COLO829 (cell line): ENCODE data around the gene NEXMIF.
"Not testable (repeated sequence)": the region's sequence is repeated elsewhere in the genome, so short reads cannot be mapped to it uniquely, and the experiment has no call there.

ENCODE experiments used
- DNase-seq: peaks from one replicate; pipeline ENCODE4 v3.0.0; 2012; ENCODE audit warnings: low spot score

Gene NEXMIF

DNA sequence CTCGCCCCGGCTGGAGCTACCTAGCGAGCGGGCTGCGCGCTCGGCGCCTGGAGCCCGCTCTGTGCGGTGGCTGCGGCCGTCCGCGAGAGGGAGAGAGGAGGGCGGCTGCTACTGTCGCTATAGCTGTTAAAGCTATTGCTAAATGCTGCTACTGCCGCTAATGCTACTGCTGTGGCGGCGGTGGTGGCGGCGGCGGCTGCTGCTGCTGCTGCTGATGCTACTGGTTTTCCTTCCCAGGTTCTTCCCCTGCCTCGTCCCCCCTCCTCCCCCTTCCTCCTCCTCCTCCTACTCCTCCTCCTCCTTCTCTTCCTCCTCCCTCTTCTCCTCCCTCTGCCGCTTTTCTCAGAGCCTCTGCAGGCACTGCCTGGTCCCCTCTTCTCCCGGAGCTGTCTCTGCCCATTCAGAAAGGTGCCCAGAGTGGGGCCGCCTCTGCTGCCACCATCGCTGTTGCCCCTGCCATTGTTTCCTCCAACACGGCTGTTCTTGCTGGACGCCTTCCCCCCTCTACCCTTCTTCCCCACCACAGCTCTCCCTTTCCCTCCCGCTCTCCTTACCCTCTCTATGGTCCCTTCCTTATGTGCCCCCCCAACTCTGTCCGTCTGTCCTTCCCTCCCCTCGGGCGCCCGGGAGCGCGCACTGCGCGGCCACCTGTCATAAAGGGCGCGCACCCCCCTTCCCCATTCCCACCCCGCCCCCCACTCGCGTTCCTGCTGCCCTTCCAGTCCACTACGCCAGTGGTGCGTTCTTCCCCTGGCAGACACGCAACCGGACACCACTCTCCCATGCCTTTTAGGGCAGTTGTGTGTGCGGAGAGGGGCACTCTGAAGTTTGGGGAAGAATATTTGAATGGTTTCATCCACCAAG is at the start of gene NEXMIF:
Gene NEXMIF, minus strand, starts transcription at position 228 of the 864 bp plus-strand sequence.
- DNase-seq: no peak

- not testable (repeated sequence) for DNase-seq
Measured at GRCh38 chrX:74961962-74962361, 36.7 kb upstream of the NEXMIF start.

DNA sequence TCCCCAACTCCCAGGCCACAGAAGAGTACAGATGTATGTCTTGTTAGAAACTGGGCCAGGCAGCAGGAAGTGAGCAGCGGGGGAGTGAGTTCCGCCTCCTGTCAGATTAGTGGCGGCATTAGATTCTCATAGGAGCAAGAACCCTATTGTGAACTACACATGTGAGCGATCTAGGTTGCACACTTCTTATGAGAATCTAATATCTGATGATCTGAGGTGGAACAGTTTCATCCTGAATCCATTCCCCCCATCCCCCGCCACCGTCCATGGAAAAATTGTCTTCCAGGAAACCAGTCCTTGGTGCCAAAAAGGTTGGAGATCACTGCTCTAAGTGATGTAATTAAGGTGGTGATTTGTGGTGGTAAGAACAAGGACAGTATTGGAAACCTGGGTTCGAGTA is 24.5 kb upstream of the NEXMIF start:
- no peak for DNase-seq

GRCh38 chrX:74940414-74940813 is 15.2 kb upstream of the NEXMIF start:
- DNase-seq: no peak

DNA sequence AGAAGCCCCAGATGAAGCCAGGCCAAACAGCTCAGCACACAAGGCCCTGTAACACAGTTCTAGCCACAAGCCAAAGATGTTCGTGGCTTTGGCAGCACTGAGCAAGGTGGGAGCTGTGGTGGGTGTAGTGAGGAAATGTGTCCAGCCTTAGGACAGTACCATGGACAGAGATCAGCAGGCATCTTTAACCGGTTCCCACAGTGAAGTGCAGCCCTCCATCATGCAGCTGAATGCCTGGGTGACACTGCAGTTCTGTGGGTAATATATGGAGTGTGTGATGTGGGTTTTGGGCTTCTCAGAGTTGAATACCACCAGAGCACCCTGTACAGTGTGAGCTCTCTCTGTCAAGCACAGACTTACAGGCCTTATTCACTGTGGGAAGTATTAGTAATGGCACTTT is 6.0 kb upstream of the NEXMIF start:
- no peak for DNase-seq

DNA sequence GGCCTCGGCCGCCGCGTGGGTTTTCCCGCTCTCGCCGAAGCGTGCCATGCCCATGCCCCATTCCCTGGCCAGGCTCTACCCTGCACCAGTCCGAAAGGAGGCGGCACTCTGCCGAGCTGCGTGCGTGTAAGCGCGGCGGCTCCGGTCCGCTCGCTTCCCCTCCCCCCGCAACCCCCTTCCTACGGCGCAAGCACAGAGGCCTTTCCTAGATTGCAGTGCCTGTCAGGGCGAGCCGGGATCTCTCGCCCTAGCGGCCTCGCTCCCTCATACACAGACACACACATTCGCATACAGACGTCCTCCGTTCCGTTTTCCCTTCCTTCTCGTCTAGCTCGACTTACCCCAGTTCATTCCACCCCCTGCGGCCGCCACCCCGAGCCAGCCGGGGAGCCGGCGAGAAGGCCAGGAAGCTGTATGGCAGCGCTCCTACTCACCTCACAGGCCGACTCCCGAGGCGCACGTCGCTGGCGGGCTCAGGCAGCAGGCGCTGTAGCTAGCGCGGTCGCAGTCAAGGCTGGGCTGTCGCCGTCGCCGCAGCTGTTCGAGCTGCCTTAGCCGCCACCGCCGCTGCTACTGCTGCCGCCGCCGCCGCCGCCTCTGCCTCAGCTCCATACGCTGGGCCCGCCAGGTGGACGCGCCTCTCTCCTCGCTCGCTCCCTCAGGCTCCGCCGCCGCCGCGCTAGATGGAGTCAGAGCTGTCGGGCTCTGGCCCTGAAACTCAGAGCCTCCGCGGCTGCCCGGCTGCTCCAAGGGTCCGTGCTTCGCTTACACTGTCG is 615 bp downstream of the NEXMIF start:
- DNase-seq: no peak

- no peak for DNase-seq
Measured at GRCh38 chrX:74923942-74924448, 1.3 kb downstream of the NEXMIF start.

DNA sequence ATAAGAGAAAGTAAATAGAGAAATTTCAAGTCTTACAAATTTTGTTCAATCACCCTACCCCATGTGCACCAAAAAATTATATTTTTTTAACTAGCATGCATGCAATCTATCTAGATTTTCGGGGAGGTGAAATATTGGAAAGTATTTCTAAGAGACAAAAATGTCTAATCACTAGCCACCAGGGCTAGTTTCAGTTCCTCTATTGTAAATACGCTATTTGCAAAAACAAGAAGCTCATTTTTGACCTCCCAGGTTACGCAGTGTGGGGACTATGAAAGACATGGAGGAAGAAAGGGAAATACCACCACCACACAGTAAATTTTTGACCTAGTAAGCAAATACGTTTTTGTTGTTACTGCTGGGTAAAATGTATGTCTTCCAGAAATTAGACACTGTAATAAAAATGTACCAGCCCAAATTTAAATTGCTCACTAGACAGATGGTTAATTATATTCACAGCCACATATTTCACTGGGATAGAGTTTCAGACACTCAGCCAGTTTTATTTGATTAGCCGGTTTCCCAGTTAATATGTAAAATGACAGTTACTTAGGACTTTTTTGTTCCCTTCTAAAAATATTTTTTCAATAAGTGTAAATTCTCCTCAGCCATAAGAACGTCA is 2.2 kb downstream of the NEXMIF start:
- DNase-seq: no peak

- no peak for DNase-seq
Measured at GRCh38 chrX:74911494-74911893, 13.8 kb downstream of the NEXMIF start.

- no peak for DNase-seq
Measured at GRCh38 chrX:74906417-74906816, 18.8 kb downstream of the NEXMIF start.

DNA sequence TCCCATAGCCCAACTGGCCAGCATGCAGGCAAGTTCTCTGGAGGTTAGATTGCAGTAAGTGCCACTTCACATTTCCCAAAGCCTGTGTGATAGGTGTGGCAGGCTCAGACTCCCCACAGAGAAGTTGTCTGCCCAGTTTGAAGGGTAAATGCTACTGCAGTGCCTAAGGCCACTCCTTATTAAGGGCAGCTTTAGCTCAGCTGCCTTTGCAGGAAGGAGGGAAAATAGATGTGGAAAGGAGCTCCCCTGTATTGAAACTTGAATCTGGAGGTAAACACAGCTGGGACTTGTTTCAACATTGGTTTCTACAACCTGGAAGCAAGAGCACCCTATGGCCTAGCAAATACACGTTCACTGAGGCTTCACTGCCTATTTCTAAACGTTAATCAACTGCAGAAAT is 22.4 kb downstream of the NEXMIF start:
- DNase-seq: no peak

GRCh38 chrX:74892561-74892960 is 32.7 kb downstream of the NEXMIF start:
- DNase-seq: no peak

- no peak for DNase-seq
Measured at GRCh38 chrX:74890676-74891430, 34.4 kb downstream of the NEXMIF start.

DNA sequence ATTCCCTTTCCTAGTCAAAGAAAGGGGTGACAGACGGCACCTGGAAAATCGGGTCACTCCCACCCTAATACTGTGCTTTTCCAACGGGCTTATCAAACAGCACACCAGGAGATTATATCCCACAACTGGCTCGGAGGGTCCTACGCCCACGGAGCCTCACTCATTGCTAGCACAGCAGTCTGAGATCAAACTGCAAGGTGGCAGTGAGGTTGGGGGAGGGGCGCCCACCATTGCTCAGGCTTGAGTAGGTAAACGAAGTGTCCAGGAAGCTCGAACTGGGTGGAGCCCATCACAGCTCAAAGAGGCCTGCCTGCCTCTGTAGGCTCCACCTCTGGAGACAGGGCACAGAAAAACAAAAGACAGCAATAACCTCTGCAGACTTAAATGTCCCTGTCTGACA is 42.9 kb downstream of the NEXMIF start:
- DNase-seq: not testable (repeated sequence)

GRCh38 chrX:74865725-74866124 is 59.5 kb downstream of the NEXMIF start:
- no peak for DNase-seq

DNA sequence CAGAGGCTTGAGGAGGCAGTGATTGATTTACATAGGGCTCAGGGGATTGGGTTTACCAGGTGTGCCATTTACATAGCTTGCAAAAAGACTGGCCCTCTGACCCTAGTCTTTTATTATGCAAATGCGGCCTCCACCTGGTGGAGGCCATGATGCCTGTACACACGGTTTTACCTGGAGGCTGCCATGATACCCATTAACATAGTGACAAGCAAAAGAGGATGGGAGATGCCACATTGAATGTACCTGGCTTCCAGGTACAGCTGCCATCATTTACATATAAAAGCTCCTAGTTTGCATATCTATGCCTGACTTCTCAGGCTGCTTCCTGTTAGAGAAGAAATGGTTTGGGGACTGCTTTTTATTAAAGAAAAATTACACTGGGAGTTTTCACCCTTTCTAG is 72.0 kb downstream of the NEXMIF start:
- DNase-seq: no peak

DNA sequence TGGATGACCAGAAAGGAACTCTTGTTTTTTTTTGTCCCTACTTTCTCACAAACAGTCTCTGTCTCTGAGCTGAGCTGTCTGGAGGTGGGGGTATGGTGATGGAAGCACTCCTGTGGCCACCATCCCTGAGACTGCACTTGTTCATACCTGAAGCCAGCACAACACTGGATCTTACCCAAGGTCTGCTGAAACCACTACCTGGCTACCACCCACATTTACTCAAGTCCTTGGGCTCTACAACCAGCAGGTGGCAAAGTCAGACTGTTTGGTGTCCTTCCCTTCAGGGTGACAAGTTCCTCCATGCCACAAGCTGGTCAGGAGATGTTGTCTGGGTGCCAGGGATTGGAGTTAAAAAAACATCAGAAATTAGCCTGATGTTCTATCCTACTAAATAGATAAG is 89.7 kb downstream of the NEXMIF start:
- DNase-seq: no peak

DNA sequence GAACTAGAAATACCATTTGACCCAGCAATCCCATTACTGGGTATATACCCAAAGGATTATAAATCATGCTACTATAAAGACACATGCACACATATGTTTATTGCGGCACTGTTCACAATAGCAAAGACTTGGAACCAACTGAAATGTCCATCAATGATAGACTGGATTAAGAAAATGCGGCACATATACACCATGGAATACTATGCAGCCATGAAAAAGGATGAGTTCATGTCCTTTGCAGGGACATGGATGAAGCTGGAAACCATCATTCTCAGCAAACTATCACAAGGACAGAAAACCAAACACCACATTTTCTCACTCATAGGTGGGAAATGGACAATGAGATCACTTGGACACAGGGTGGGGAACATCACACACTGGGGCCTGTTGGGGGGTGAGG is 105.5 kb downstream of the NEXMIF start:
- DNase-seq: not testable (repeated sequence)

- no peak for DNase-seq
Measured at GRCh38 chrX:74814681-74815080, 110.6 kb downstream of the NEXMIF start.

GRCh38 chrX:74804574-74804973 is 120.7 kb downstream of the NEXMIF start:
- no peak for DNase-seq

DNA sequence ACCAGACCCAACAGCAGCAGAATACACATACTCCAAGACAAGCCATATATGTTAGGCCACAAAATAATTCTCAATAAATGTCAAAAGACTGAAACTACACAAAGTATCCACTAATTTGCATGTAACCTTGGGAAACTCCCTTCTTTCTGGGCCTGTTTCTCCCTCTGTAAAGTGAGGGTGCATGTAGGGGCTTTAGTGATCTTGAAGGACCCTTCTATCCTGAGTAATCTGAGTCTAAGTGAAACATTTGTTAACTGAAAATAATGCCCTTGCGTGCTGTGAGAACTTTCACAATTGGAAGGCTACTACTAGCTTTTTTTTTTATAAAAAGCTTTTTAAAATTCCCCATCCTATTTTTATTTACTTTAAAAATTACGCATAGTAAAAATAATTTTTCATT is 125.2 kb downstream of the NEXMIF start:
- no peak for DNase-seq

GRCh38 chrX:74797338-74797887 is 127.8 kb downstream of the NEXMIF start:
- no peak for DNase-seq
